GM23338 (cell line): Measurements from ENCODE around the gene POP4. TPM values are rescaled to one million over a fixed set of nuclear protein-coding genes. Genes with fewer than 3 reads are reported as not detected.

Experiments
- ATAC-seq: fragments of 200-7000 bp; cut with Tn5 transposase; 3 replicates; pipeline ENCODE4 v1.9.1; 2020
- DNase-seq: peaks from one replicate; pipeline ENCODE4 v3.0.0-alpha.2; 2015; ENCODE audit warnings: low spot score
- H2AFZ ChIP-seq: fragments of 200-600 bp; sonication (generic); 2 replicates; pipeline ENCODE4 v1.8.0; 2016; ENCODE audit warnings: antibody characterized with exemption, mild to moderate bottlenecking, moderate library complexity
- H3F3A ChIP-seq: fragments of 200-600 bp; sonication (generic); replicated peaks from 2 replicates; pipeline ENCODE4 v1.8.0; 2017; ENCODE audit warnings: antibody characterized with exemption, mixed run types, low read depth
- H3K27ac ChIP-seq: fragments of 200-600 bp; sonication (generic); 2 replicates; pipeline ENCODE4 v1.6.1; 2016; ENCODE audit warnings: low read depth
- H3K27me3 ChIP-seq: fragments of 200-600 bp; sonication (generic); 2 replicates; pipeline ENCODE4 v1.8.0; 2016; ENCODE audit warnings: mild to moderate bottlenecking, mixed run types, moderate library complexity; ENCODE audit not compliant: insufficient read depth
- H3K36me3 ChIP-seq: fragments of 200-600 bp; sonication (generic); 2 replicates; pipeline ENCODE4 v1.8.0; 2016; ENCODE audit warnings: mild to moderate bottlenecking; ENCODE audit not compliant: insufficient read depth
- H3K4me1 ChIP-seq: fragments of 200-600 bp; sonication (generic); 2 replicates; pipeline ENCODE4 v1.8.0; 2016; ENCODE audit warnings: mild to moderate bottlenecking, moderate library complexity; ENCODE audit not compliant: insufficient read depth
- H3K4me2 ChIP-seq: fragments of 200-600 bp; sonication (generic); 2 replicates; pipeline ENCODE4 v1.7.1; 2017; ENCODE audit warnings: mixed run types
- H3K4me3 ChIP-seq: fragments of 200-600 bp; sonication (generic); 2 replicates; pipeline ENCODE4 v1.6.1; 2016; ENCODE audit warnings: mixed run types
- H3K79me2 ChIP-seq: fragments of 200-600 bp; sonication (generic); replicated peaks from 2 replicates; pipeline ENCODE4 v1.8.0; 2017; ENCODE audit warnings: mild to moderate bottlenecking; ENCODE audit not compliant: insufficient read depth
- H3K9me2 ChIP-seq: fragments of 200-600 bp; sonication (generic); 2 replicates; pipeline ENCODE4 v1.8.0; 2017; ENCODE audit not compliant: insufficient read depth
- H4K20me1 ChIP-seq: fragments of 200-600 bp; sonication (generic); replicated peaks from 2 replicates; pipeline ENCODE4 v1.8.0; 2017; ENCODE audit warnings: mild to moderate bottlenecking; ENCODE audit not compliant: insufficient read depth
- H3K27ac Mint-ChIP-seq: 2 replicates; pipeline ENCODE4 v1.8.0; 2020; ENCODE audit warnings: inconsistent platforms, mild to moderate bottlenecking, moderate library complexity, mixed read lengths
- H3K27me3 Mint-ChIP-seq: 3 replicates; pipeline ENCODE4 v1.8.0; 2022; ENCODE audit warnings: low read depth, mild to moderate bottlenecking, moderate library complexity, mixed read lengths, inconsistent platforms; ENCODE audit not compliant: insufficient read depth, poor library complexity
- H3K36me3 Mint-ChIP-seq: 3 replicates; pipeline ENCODE4 v1.8.0; 2021; ENCODE audit warnings: low read depth, mild to moderate bottlenecking, inconsistent platforms, moderate library complexity, mixed read lengths
- H3K4me1 Mint-ChIP-seq: 3 replicates; pipeline ENCODE4 v1.8.0; 2020; ENCODE audit warnings: mild to moderate bottlenecking, inconsistent platforms, mixed read lengths
- H3K4me3 Mint-ChIP-seq: 3 replicates; pipeline ENCODE4 v1.8.0; 2021; ENCODE audit warnings: moderate library complexity, mild to moderate bottlenecking, inconsistent platforms, mixed read lengths
- H3K9me3 Mint-ChIP-seq: 3 replicates; pipeline ENCODE4 v1.8.0; 2020; ENCODE audit warnings: moderate library complexity, mild to moderate bottlenecking, inconsistent platforms, mixed read lengths
- CREB1 ChIP-seq: fragments of 250-450 bp; sonication (Bioruptor Pico); IDR thresholded peaks from 2 replicates; pipeline ENCODE4 v1.5.0; 2020; ENCODE audit warnings: low read depth, mild to moderate bottlenecking, moderate library complexity
- EZH2phosphoT487 ChIP-seq: fragments of 200-600 bp; sonication (generic); IDR thresholded peaks from one replicate; pipeline ENCODE4 v1.8.1; 2018; ENCODE audit warnings: antibody characterized with exemption; ENCODE audit not compliant: unreplicated experiment
- JUNB ChIP-seq: IDR thresholded peaks from one replicate; pipeline ENCODE4 v1.6.1; 2016; ENCODE audit warnings: antibody characterized with exemption; ENCODE audit not compliant: unreplicated experiment
- NANOG ChIP-seq: IDR thresholded peaks from 2 replicates; pipeline ENCODE4 v1.6.1; 2016; ENCODE audit warnings: antibody characterized with exemption, borderline replicate concordance
- POLR2AphosphoS5 ChIP-seq: IDR thresholded peaks from 2 replicates; pipeline ENCODE4 v1.6.1; 2016; ENCODE audit warnings: antibody characterized with exemption, low read depth
- STAT1 ChIP-seq: IDR thresholded peaks from one replicate; pipeline ENCODE4 v1.6.1; 2016; ENCODE audit warnings: antibody characterized with exemption; ENCODE audit not compliant: unreplicated experiment
- ZNF114 ChIP-seq: fragments of 250-450 bp; sonication (Bioruptor Pico); IDR thresholded peaks from 2 replicates; pipeline ENCODE4 v1.5.0; 2020; ENCODE audit warnings: mild to moderate bottlenecking, moderate library complexity
- ZNF331 ChIP-seq: fragments of 250-450 bp; sonication (Bioruptor Pico); IDR thresholded peaks from 2 replicates; pipeline ENCODE4 v1.5.0; 2020; ENCODE audit warnings: low read depth, mild to moderate bottlenecking, moderate library complexity
- polyA plus RNA-seq: library from polyadenylated mRNA; unstranded; fragments of >200 nt; fragmentation: Nextera tagmentation; extraction: Ambion mirVana; gene quantifications from 2 replicates; pipeline ENCODE4 v1.2.1, GENCODE V29; 2016
- total RNA-seq: library from RNA; depleted of rRNA; stranded (reverse); fragments of >200 nt; shearing (Covaris generic); gene quantifications from 2 replicates; pipeline ENCODE4 v1.2.3, GENCODE V29; 2014
- TF ChIP-seq, protein P1 (sequence below), 2 experiments: fragments of 200-600 bp in 1 of 2; sonication (generic) in 1 of 2; conservative IDR thresholded peaks; 2 replicates each; pipeline versions ENCODE4 v1.5.1 to v1.6.1; 2016 to 2017; ENCODE audit warnings: antibody characterized with exemption in 2 of 2, low read depth in 2 of 2, mild to moderate bottlenecking in 2 of 2, moderate library complexity in 1 of 2
- TF ChIP-seq, protein P2 (sequence below): IDR thresholded peaks from one replicate; pipeline ENCODE4 v1.6.1; 2018; ENCODE audit warnings: antibody characterized with exemption; ENCODE audit not compliant: unreplicated experiment
- TF ChIP-seq, protein P3 (sequence below): IDR thresholded peaks from 2 replicates; pipeline ENCODE4 v1.6.1; 2016; ENCODE audit warnings: antibody characterized with exemption
- TF ChIP-seq, protein P4 (sequence below): fragments of 250-450 bp; sonication (Bioruptor Pico); IDR thresholded peaks from 2 replicates; pipeline ENCODE4 v1.5.0; 2020; ENCODE audit warnings: mild to moderate bottlenecking, moderate library complexity

The POP4 gene
- total and polyA plus RNA-seq, 2 experiments from 2014 or later = 37.2 to 58.3 TPM

DNA sequence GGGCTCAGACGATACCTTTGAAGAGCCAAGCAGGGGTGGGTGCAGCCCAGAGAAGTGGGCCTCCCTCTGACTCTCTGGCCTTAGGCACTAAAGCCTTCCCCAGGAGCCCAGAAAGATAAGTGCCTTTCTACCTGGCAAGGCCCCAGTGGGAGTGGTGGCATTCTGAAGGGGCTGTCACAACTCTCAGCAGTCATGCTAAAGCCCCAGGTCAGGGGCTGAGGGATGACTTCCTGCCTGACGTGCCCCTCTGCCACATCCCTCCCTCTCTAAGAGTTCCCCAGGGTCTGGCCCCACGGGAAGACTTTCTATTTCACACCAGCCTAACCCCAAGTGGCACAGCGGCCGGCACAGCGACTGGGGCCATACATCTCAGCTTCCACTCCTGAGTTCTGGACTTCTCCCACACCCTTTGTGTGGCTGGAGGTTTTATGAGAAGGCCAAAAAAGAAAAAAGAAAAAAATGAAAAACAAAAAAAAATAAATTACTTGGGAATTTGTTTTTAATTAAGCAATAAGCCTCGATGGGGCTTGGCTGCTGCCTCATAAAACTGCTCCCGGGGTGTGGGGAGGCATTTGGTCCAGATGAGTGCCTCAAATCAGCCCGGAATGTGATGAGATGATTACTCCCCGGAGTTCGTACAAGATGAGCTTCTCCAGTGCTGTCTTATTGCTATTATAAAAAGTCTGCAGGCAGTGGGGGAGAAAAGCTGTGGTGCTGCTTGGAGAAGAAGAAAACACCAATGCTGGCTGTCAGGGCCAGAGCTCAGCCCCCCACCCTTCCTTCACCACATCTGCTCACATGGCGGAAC is 30.7 kb downstream of the POP4 start:
- Histone ChIP-seq H4K20me1 (no peaks in the 10 kb centered on the region), H3K4me3 (no peak overlapping the region), H3K4me2 (no peak overlapping the region), H3K27me3 (no peaks in the 10 kb centered on the region), H3K27ac (no peak overlapping the region), H3K4me1 (no peaks in the 10 kb centered on the region), H3K79me2 (no peaks in the 10 kb centered on the region), H3K9me2 (no peaks in the 10 kb centered on the region), H3K36me3 (no peaks in the 10 kb centered on the region), H3F3A (no peaks in the 10 kb centered on the region), H2AFZ (no peak overlapping the region)
- TF ChIP-seq, protein P1, sequence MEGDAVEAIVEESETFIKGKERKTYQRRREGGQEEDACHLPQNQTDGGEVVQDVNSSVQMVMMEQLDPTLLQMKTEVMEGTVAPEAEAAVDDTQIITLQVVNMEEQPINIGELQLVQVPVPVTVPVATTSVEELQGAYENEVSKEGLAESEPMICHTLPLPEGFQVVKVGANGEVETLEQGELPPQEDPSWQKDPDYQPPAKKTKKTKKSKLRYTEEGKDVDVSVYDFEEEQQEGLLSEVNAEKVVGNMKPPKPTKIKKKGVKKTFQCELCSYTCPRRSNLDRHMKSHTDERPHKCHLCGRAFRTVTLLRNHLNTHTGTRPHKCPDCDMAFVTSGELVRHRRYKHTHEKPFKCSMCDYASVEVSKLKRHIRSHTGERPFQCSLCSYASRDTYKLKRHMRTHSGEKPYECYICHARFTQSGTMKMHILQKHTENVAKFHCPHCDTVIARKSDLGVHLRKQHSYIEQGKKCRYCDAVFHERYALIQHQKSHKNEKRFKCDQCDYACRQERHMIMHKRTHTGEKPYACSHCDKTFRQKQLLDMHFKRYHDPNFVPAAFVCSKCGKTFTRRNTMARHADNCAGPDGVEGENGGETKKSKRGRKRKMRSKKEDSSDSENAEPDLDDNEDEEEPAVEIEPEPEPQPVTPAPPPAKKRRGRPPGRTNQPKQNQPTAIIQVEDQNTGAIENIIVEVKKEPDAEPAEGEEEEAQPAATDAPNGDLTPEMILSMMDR (conservative IDR thresholded peaks at IDR 0.05; ENCODE audit: low read depth in 2 of 2) = no peak
- TF ChIP-seq CREB1 (CRISPR knock-in tag) (no peak), POLR2AphosphoS5 (no peak), JUNB (no peak), EZH2phosphoT487 (no peak), ZNF114 (CRISPR knock-in tag) (no peak), ZNF331 (CRISPR knock-in tag) (no peak), NANOG (no peak), STAT1 (no peak)
- TF ChIP-seq, protein P2, sequence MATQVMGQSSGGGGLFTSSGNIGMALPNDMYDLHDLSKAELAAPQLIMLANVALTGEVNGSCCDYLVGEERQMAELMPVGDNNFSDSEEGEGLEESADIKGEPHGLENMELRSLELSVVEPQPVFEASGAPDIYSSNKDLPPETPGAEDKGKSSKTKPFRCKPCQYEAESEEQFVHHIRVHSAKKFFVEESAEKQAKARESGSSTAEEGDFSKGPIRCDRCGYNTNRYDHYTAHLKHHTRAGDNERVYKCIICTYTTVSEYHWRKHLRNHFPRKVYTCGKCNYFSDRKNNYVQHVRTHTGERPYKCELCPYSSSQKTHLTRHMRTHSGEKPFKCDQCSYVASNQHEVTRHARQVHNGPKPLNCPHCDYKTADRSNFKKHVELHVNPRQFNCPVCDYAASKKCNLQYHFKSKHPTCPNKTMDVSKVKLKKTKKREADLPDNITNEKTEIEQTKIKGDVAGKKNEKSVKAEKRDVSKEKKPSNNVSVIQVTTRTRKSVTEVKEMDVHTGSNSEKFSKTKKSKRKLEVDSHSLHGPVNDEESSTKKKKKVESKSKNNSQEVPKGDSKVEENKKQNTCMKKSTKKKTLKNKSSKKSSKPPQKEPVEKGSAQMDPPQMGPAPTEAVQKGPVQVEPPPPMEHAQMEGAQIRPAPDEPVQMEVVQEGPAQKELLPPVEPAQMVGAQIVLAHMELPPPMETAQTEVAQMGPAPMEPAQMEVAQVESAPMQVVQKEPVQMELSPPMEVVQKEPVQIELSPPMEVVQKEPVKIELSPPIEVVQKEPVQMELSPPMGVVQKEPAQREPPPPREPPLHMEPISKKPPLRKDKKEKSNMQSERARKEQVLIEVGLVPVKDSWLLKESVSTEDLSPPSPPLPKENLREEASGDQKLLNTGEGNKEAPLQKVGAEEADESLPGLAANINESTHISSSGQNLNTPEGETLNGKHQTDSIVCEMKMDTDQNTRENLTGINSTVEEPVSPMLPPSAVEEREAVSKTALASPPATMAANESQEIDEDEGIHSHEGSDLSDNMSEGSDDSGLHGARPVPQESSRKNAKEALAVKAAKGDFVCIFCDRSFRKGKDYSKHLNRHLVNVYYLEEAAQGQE = no peak
- TF ChIP-seq, protein P3, sequence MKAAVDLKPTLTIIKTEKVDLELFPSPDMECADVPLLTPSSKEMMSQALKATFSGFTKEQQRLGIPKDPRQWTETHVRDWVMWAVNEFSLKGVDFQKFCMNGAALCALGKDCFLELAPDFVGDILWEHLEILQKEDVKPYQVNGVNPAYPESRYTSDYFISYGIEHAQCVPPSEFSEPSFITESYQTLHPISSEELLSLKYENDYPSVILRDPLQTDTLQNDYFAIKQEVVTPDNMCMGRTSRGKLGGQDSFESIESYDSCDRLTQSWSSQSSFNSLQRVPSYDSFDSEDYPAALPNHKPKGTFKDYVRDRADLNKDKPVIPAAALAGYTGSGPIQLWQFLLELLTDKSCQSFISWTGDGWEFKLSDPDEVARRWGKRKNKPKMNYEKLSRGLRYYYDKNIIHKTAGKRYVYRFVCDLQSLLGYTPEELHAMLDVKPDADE = no peak
- TF ChIP-seq, protein P4, sequence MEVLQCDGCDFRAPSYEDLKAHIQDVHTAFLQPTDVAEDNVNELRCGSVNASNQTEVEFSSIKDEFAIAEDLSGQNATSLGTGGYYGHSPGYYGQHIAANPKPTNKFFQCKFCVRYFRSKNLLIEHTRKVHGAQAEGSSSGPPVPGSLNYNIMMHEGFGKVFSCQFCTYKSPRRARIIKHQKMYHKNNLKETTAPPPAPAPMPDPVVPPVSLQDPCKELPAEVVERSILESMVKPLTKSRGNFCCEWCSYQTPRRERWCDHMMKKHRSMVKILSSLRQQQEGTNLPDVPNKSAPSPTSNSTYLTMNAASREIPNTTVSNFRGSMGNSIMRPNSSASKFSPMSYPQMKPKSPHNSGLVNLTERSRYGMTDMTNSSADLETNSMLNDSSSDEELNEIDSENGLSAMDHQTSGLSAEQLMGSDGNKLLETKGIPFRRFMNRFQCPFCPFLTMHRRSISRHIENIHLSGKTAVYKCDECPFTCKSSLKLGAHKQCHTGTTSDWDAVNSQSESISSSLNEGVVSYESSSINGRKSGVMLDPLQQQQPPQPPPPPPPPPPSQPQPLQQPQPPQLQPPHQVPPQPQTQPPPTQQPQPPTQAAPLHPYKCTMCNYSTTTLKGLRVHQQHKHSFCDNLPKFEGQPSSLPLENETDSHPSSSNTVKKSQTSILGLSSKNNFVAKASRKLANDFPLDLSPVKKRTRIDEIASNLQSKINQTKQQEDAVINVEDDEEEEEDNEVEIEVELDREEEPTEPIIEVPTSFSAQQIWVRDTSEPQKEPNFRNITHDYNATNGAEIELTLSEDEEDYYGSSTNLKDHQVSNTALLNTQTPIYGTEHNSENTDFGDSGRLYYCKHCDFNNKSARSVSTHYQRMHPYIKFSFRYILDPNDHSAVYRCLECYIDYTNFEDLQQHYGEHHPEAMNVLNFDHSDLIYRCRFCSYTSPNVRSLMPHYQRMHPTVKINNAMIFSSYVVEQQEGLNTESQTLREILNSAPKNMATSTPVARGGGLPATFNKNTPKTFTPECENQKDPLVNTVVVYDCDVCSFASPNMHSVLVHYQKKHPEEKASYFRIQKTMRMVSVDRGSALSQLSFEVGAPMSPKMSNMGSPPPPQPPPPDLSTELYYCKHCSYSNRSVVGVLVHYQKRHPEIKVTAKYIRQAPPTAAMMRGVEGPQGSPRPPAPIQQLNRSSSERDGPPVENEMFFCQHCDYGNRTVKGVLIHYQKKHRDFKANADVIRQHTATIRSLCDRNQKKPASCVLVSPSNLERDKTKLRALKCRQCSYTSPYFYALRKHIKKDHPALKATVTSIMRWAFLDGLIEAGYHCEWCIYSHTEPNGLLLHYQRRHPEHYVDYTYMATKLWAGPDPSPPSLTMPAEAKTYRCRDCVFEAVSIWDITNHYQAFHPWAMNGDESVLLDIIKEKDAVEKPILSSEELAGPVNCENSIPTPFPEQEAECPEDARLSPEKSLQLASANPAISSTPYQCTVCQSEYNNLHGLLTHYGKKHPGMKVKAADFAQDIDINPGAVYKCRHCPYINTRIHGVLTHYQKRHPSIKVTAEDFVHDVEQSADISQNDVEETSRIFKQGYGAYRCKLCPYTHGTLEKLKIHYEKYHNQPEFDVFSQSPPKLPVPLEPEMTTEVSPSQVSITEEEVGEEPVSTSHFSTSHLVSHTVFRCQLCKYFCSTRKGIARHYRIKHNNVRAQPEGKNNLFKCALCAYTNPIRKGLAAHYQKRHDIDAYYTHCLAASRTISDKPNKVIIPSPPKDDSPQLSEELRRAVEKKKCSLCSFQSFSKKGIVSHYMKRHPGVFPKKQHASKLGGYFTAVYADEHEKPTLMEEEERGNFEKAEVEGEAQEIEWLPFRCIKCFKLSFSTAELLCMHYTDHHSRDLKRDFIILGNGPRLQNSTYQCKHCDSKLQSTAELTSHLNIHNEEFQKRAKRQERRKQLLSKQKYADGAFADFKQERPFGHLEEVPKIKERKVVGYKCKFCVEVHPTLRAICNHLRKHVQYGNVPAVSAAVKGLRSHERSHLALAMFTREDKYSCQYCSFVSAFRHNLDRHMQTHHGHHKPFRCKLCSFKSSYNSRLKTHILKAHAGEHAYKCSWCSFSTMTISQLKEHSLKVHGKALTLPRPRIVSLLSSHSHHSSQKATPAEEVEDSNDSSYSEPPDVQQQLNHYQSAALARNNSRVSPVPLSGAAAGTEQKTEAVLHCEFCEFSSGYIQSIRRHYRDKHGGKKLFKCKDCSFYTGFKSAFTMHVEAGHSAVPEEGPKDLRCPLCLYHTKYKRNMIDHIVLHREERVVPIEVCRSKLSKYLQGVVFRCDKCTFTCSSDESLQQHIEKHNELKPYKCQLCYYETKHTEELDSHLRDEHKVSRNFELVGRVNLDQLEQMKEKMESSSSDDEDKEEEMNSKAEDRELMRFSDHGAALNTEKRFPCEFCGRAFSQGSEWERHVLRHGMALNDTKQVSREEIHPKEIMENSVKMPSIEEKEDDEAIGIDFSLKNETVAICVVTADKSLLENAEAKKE (CRISPR knock-in tag) = no peak
- DNase-seq (no peak), ATAC-seq (no peak)
- Mint-ChIP-seq H3K36me3 (no peaks in the 10 kb centered on the region), H3K9me3 (no peaks in the 10 kb centered on the region), H3K27me3 (peaks cover 4% of the 10 kb centered on the region), H3K4me3 (no peak overlapping the region), H3K27ac (no peak overlapping the region), H3K4me1 (no peaks in the 10 kb centered on the region; the same call in 2 of the 3 replicates)
